B cell (primary cell): ENCODE measurements around the gene NUAK1. TPM values are rescaled to one million over a fixed set of nuclear protein-coding genes. Genes with fewer than 3 reads are reported as not detected.

ENCODE experiments used
- ATAC-seq: fragments of 200-7000 bp; cut with Tn5 transposase; one replicate; pipeline ENCODE4 v1.10.0; 2021; ENCODE audit warnings: low read depth, mild to moderate bottlenecking, moderate number of reproducible peaks, moderate library complexity
- CTCF ChIA-PET: fragments of 350-600 bp; sonication (Branson Sonifier 250); formaldehyde crosslinking; loops from one replicate; lab custom pipeline; 2021; ENCODE audit warnings: antibody characterized with exemption, inconsistent platforms; lab: Charles Lee
- POLR2A ChIA-PET: fragments of 350-600 bp; sonication (Branson Sonifier 250); formaldehyde crosslinking; loops from one replicate; lab custom pipeline; 2021; ENCODE audit warnings: antibody characterized with exemption; lab: Charles Lee
- DNase-seq: peaks from one replicate; pipeline ENCODE4 v3.0.0; 2013
- H2AFZ ChIP-seq: 2 replicates; pipeline ENCODE4 v1.6.1; 2012; ENCODE audit warnings: mild to moderate bottlenecking, low read depth, low read length; ENCODE audit not compliant: insufficient read depth, poor library complexity, severe bottlenecking
- H3K27ac ChIP-seq, 2 donors: 1 replicate in 1 of 2; 2 replicates in 1 of 2; pipeline ENCODE4 v1.5.1; 2012 to 2013; ENCODE audit warnings: low read length in 2 of 2, mild to moderate bottlenecking in 2 of 2, moderate library complexity in 1 of 2
- H3K27me3 ChIP-seq, 4 experiments: fragments of 200-600 bp in 1 of 4; sonication (generic) in 1 of 4; replicated peaks in 1 of 4; 1 replicate in 2 of 4; 2 replicates in 2 of 4; pipeline versions ENCODE4 v1.6.1 to v1.7.0; 2013 to 2016; ENCODE audit warnings: low read length in 3 of 4, mild to moderate bottlenecking in 2 of 4, mixed read lengths in 1 of 4, moderate library complexity in 1 of 4; ENCODE audit not compliant: insufficient read depth in 4 of 4, control insufficient read depth in 3 of 4; ENCODE audit errors: control extremely low read depth in 1 of 4
- H3K36me3 ChIP-seq, 2 experiments: replicated peaks in 1 of 2; 1 replicate in 1 of 2; 2 replicates in 1 of 2; pipeline versions ENCODE4 v1.6.1 to v1.7.1; 2013; ENCODE audit warnings: low read length in 1 of 2; ENCODE audit not compliant: insufficient read depth in 2 of 2, control insufficient read depth in 1 of 2; ENCODE audit errors: control extremely low read depth in 1 of 2, extremely low read depth in 1 of 2
- H3K4me1 ChIP-seq, 2 donors: fragments of 200-600 bp in 1 of 2; sonication (generic) in 1 of 2; 1 replicate in 1 of 2; 2 replicates in 1 of 2; pipeline versions ENCODE4 v1.5.1 to v1.6.1; 2013 to 2017; ENCODE audit warnings: low read length in 2 of 2; ENCODE audit not compliant: control insufficient read depth in 2 of 2, insufficient read depth in 2 of 2
- H3K4me2 ChIP-seq: replicated peaks from 2 replicates; pipeline ENCODE3; 2012; ENCODE audit warnings: mild to moderate bottlenecking, low read depth, low read length; ENCODE audit not compliant: poor library complexity, severe bottlenecking
- H3K4me3 ChIP-seq, 5 experiments: fragments of 200-600 bp in 1 of 5; sonication (generic) in 1 of 5; 1 replicate in 3 of 5; 2 replicates in 2 of 5; pipeline versions ENCODE4 v1.5.1 to v1.7.0; 2011 to 2016; ENCODE audit warnings: low read length in 4 of 5, mild to moderate bottlenecking in 4 of 5, low read depth in 2 of 5, control low read depth in 1 of 5, moderate library complexity in 1 of 5; ENCODE audit not compliant: insufficient read depth in 1 of 5; ENCODE audit errors: control extremely low read depth in 1 of 5, extremely low read depth in 1 of 5
- H3K79me2 ChIP-seq: fragments of 200-600 bp; sonication (generic); one replicate; pipeline ENCODE4 v1.6.0; 2016; ENCODE audit warnings: low read length; ENCODE audit not compliant: control insufficient read depth, insufficient read depth
- H3K9ac ChIP-seq: fragments of 200-600 bp; sonication (generic); 2 replicates; pipeline ENCODE4 v1.6.1; 2017; ENCODE audit warnings: mild to moderate bottlenecking, low read length, moderate library complexity
- H3K9me3 ChIP-seq, 3 donors: one replicate each; pipeline versions ENCODE4 v1.6.1 to v1.7.1; 2013; ENCODE audit warnings: low read length in 2 of 3; ENCODE audit not compliant: control insufficient read depth in 2 of 3, insufficient read depth in 1 of 3; ENCODE audit errors: control extremely low read depth in 1 of 3
- H4K20me1 ChIP-seq: 2 replicates; pipeline ENCODE4 v1.6.0; 2012; ENCODE audit warnings: mild to moderate bottlenecking, low read length; ENCODE audit not compliant: insufficient read depth, control insufficient read depth, poor library complexity, severe bottlenecking
- H3K27ac Mint-ChIP-seq: one replicate; pipeline ENCODE4 v1.8.0; 2021; ENCODE audit warnings: mixed read lengths
- H3K27me3 Mint-ChIP-seq: one replicate; pipeline ENCODE4 v1.8.0; 2021; ENCODE audit warnings: mixed read lengths
- H3K4me1 Mint-ChIP-seq: one replicate; pipeline ENCODE4 v1.8.0; 2021; ENCODE audit warnings: mixed read lengths
- H3K4me3 Mint-ChIP-seq: one replicate; pipeline ENCODE4 v1.8.0; 2021; ENCODE audit warnings: mixed read lengths
- H3K9me3 Mint-ChIP-seq: one replicate; pipeline ENCODE4 v1.8.0; 2022; ENCODE audit warnings: mixed read lengths; ENCODE audit not compliant: insufficient read depth
- EZH2 ChIP-seq: IDR thresholded peaks from 2 replicates; pipeline ENCODE4 v1.6.1; 2012; ENCODE audit warnings: borderline replicate concordance, low read depth, mild to moderate bottlenecking, moderate library complexity, low read length; ENCODE audit not compliant: insufficient read depth, poor library complexity, severe bottlenecking
- WGBS: methylation state at CpG from one replicate; pipeline ENCODE4 v1.1.5; 2013; ENCODE audit warnings: missing lambda C conversion rate; ENCODE audit not compliant: insufficient coverage; 5-methylcytosine and 5-hydroxymethylcytosine counted together
- intact Hi-C: fragments of 100-400 bp; cut with micrococcal nuclease; formaldehyde crosslinking; loops from one replicate; pipeline ENCODE4 v1.10.0; 2022
- polyA plus RNA-seq: library from polyadenylated mRNA; depleted of rRNA; stranded (reverse); fragments of >200 nt; gene quantifications from 2 replicates; pipeline ENCODE4 v1.2.3, GENCODE V29; 2012
- total RNA-seq, 2 donors: library from RNA; stranded (reverse); fragments of 120-200 nt in 1 of 2; gene quantifications; 1 replicate in 1 of 2; 2 replicates in 1 of 2; pipeline versions ENCODE4 v1.2.3 to v1.2.4, GENCODE V29; 2013 to 2022
- TF ChIP-seq, protein P1 (sequence below): fragments of 200-600 bp; IDR thresholded peaks from one replicate; pipeline ENCODE4 v1.8.0; 2022; ENCODE audit warnings: antibody characterized with exemption, mild to moderate bottlenecking

The NUAK1 gene
- total and polyA plus RNA-seq, 2 donors (not counting 1 experiment from before 2014, with no cell fraction given), result not detected

DNA sequence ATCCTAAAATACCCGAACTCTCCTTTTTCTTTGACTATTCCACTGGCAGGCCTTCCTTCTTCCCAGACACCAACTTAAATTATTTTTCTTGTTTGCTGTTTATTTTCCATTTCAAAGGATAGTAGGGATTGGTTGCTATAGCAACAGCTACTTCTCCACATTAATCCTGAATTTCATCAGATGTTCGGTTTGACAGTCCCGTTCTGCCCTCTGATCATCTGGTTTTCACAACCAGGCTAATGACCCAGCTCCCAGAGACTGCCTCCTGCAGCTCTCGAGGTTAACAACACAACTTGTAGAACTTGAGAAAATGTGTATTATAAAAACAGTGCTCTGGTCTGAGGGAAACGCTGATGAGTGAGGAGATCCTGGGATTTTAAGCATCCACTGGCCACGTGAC lies 45.5 kb downstream of the NUAK1 start:
- intact Hi-C loops, result no loop called here
- Histone ChIP-seq H4K20me1 (no peaks in the 10 kb centered on the region), H2AFZ (no peak overlapping the region), H3K36me3 (no peaks in the 10 kb centered on the region), H3K4me3 (no peak overlapping the region), H3K27me3 (no peaks in the 10 kb centered on the region), H3K9ac (no peak overlapping the region), H3K9me3 (no peaks in the 10 kb centered on the region), H3K4me1 (no peaks in the 10 kb centered on the region), H3K4me2 (no peak overlapping the region), H3K79me2 (no peaks in the 10 kb centered on the region), H3K27ac (no peak overlapping the region)
- DNase-seq (no peak), ATAC-seq (no peak)
- POLR2A ChIA-PET, result no interaction called here
- TF ChIP-seq, protein P1, sequence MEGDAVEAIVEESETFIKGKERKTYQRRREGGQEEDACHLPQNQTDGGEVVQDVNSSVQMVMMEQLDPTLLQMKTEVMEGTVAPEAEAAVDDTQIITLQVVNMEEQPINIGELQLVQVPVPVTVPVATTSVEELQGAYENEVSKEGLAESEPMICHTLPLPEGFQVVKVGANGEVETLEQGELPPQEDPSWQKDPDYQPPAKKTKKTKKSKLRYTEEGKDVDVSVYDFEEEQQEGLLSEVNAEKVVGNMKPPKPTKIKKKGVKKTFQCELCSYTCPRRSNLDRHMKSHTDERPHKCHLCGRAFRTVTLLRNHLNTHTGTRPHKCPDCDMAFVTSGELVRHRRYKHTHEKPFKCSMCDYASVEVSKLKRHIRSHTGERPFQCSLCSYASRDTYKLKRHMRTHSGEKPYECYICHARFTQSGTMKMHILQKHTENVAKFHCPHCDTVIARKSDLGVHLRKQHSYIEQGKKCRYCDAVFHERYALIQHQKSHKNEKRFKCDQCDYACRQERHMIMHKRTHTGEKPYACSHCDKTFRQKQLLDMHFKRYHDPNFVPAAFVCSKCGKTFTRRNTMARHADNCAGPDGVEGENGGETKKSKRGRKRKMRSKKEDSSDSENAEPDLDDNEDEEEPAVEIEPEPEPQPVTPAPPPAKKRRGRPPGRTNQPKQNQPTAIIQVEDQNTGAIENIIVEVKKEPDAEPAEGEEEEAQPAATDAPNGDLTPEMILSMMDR, result no peak
- TF ChIP-seq EZH2, result no peak
- peaks cover 32% of the 10 kb centered on the region for H3K27me3 Mint-ChIP-seq
- no peak overlapping the region for H3K4me3 Mint-ChIP-seq
- no peaks in the 10 kb centered on the region for H3K9me3 Mint-ChIP-seq
- CTCF ChIA-PET, result no interaction called here
- H3K27ac Mint-ChIP-seq, result no peak overlapping the region
- no peaks in the 10 kb centered on the region for H3K4me1 Mint-ChIP-seq
- 91% methylated on average over 3 of the region's 6 CpGs for WGBS

DNA sequence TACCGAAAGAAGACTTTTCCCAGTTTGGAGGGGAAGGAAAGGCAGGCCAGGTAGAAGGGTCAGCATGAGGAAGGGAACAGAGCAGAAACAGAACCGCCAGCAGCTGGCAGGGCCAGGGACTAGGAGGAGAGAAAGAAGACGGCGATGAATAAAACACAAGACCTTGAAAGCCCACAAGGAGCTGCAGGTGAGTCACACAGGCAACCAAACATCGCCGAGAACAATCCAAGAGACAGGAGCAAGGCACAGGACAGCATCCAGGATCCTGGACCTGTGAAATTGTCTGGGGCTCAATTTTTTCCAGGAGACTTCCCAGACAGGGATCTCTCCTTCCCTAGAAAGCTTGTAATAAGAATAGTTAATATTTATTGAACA lies 47.3 kb downstream of the NUAK1 start:
- ATAC-seq (no peak), DNase-seq (no peak)
- Histone ChIP-seq H3K36me3 (no peaks in the 10 kb centered on the region), H3K4me2 (no peak overlapping the region), H3K27ac (no peak overlapping the region), H3K4me1 (no peaks in the 10 kb centered on the region), H3K27me3 (no peaks in the 10 kb centered on the region), H3K4me3 (no peak overlapping the region), H3K9me3 (peaks cover 0 to 6% (median 0%) of the 10 kb centered on the region in 3 donors), H4K20me1 (no peaks in the 10 kb centered on the region), H3K9ac (no peak overlapping the region), H3K79me2 (no peaks in the 10 kb centered on the region), H2AFZ (no peak overlapping the region)
- intact Hi-C loops, result no loop called here
- H3K27me3 Mint-ChIP-seq, result peaks cover 19% of the 10 kb centered on the region
- H3K27ac Mint-ChIP-seq, result no peak overlapping the region
- POLR2A ChIA-PET, result no interaction called here
- H3K4me1 Mint-ChIP-seq, result no peaks in the 10 kb centered on the region
- no peak overlapping the region for H3K4me3 Mint-ChIP-seq
- no peaks in the 10 kb centered on the region for H3K9me3 Mint-ChIP-seq
- TF ChIP-seq, protein P1, result no peak
- no peak for TF ChIP-seq EZH2
- CTCF ChIA-PET, result no interaction called here
- 93% methylated on average over 6 of the region's 6 CpGs for WGBS
